ENCODE measurements around the gene EIF6.
A peak's percentile ranks its signal among the peaks of the same experiment; 100 is the strongest.

The EIF6 gene

DNA sequence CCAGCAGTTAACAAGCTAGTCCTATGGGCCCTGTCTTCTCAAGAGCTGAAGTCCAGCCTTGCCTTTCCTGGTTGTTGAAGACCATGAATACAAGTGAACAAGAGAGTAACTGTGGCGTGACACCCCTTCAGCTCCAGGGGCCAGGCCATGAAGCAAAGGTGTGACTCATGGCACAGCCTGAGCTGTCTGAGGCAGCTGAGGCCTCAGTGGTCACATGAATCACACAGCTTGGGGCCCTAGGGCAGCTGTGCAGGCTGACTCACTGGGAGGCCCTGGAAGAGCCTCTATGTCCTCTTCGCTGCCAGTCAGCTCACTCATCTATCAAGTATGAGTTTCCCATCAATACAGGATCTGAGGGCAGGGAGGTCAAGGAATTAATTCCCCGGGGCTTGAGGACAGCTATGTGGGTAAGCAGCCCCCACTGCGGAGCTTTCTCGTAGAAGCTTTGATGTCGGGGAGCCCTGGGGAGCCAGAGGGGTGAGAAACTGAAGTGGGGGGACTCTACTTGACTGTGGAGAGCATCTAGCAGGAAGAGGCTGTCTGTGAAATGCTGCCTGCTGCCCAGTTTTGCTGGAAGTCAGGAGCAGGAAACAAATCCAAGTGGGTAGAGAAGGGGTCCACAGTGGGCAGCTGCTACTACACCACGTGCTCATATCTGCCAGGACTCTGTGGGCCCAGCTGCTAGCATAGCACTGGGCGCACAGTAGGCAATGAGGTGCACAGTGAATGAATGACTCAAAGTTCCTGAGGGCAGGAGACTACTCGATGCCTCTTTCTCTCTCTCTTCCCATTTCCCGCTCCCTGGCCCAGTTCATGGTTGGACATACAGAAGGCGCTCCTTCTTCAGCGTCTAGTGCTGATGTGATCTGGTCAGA, 21.3 kb upstream of the EIF6 start:
- CTCF ChIA-PET = interaction anchor here (0.6 to 13.7 kb wide), 24 partner anchors 9 to 301 kb away, joined by 3 to 236 read pairs (median 4); partner anchors contain the start of genes CEP250, EIF6 and GDF5
- TF ChIP-seq ZNF2 (tag by site-specific recombination; IDR thresholded peaks at IDR 0.05) = no peak
- peak; percentile 79 for TF ChIP-seq ZNF341 (tag by site-specific recombination; IDR thresholded peaks at IDR 0.05; ENCODE audit: low read depth)
- no peak for TF ChIP-seq ZNF157 (tag by site-specific recombination; IDR thresholded peaks at IDR 0.05)
- TF ChIP-seq ZNF138 (tag by site-specific recombination; IDR thresholded peaks at IDR 0.05; ENCODE audit: borderline replicate concordance) = no peak
- TF ChIP-seq TSHZ1 (tag by site-specific recombination; IDR thresholded peaks at IDR 0.05; ENCODE audit: borderline replicate concordance) = peak; percentile 86; the same call in 1 of the 2 replicates
- TF ChIP-seq SP3 (tag by site-specific recombination; IDR thresholded peaks at IDR 0.05) = peak; percentile 43; the same call in 1 of the 2 replicates
- no peak for TF ChIP-seq PRDM6 (tag by site-specific recombination; IDR thresholded peaks at IDR 0.05)
- TF ChIP-seq, protein P1, sequence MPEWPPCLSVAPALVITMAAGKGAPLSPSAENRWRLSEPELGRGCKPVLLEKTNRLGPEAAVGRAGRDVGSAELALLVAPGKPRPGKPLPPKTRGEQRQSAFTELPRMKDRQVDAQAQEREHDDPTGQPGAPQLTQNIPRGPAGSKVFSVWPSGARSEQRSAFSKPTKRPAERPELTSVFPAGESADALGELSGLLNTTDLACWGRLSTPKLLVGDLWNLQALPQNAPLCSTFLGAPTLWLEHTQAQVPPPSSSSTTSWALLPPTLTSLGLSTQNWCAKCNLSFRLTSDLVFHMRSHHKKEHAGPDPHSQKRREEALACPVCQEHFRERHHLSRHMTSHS (tag by site-specific recombination; IDR thresholded peaks at IDR 0.05) = no peak
- TF ChIP-seq ZNF433 (tag by site-specific recombination; IDR thresholded peaks at IDR 0.05; ENCODE audit: low read depth) = no peak
- TF ChIP-seq GLI2 (tag by site-specific recombination; IDR thresholded peaks at IDR 0.05; ENCODE audit: borderline replicate concordance, low read depth) = 0 out of 2 replicates have a peak, but pooled peaks have one; percentile 14
- TF ChIP-seq, protein P2, sequence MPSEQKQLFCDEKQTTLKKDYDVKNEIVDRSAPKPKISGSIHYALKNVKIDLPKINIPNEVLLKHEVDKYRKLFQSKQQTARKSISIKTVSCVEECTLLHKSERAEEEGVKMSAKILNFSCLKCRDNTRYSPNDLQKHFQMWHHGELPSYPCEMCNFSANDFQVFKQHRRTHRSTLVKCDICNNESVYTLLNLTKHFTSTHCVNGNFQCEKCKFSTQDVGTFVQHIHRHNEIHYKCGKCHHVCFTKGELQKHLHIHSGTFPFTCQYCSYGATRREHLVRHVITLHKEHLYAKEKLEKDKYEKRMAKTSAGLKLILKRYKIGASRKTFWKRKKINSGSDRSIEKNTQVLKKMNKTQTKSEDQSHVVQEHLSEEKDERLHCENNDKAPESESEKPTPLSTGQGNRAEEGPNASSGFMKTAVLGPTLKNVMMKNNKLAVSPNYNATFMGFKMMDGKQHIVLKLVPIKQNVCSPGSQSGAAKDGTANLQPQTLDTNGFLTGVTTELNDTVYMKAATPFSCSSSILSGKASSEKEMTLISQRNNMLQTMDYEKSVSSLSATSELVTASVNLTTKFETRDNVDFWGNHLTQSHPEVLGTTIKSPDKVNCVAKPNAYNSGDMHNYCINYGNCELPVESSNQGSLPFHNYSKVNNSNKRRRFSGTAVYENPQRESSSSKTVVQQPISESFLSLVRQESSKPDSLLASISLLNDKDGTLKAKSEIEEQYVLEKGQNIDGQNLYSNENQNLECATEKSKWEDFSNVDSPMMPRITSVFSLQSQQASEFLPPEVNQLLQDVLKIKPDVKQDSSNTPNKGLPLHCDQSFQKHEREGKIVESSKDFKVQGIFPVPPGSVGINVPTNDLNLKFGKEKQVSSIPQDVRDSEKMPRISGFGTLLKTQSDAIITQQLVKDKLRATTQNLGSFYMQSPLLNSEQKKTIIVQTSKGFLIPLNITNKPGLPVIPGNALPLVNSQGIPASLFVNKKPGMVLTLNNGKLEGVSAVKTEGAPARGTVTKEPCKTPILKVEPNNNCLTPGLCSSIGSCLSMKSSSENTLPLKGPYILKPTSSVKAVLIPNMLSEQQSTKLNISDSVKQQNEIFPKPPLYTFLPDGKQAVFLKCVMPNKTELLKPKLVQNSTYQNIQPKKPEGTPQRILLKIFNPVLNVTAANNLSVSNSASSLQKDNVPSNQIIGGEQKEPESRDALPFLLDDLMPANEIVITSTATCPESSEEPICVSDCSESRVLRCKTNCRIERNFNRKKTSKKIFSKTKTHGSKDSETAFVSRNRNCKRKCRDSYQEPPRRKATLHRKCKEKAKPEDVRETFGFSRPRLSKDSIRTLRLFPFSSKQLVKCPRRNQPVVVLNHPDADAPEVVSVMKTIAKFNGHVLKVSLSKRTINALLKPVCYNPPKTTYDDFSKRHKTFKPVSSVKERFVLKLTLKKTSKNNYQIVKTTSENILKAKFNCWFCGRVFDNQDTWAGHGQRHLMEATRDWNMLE (tag by site-specific recombination; conservative IDR thresholded peaks at IDR 0.05; ENCODE audit: low read depth) = no peak
- TF ChIP-seq ZNF366 (tag by site-specific recombination; conservative IDR thresholded peaks at IDR 0.05) = peak; percentile 81
- TF ChIP-seq ZNF350 (tag by site-specific recombination; IDR thresholded peaks at IDR 0.05) = no peak
- TF ChIP-seq ZBTB11 (tag by site-specific recombination; conservative IDR thresholded peaks at IDR 0.05; ENCODE audit: low read depth) = no peak
- TF ChIP-seq ZNF621 (tag by site-specific recombination; IDR thresholded peaks at IDR 0.05) = no peak
- no peak for TF ChIP-seq ZNF48 (tag by site-specific recombination; IDR thresholded peaks at IDR 0.05)
- TF ChIP-seq ZNF585B (tag by site-specific recombination; IDR thresholded peaks at IDR 0.05) = no peak
- no peak for TF ChIP-seq ZNF501 (tag by site-specific recombination; IDR thresholded peaks at IDR 0.05)
- TF ChIP-seq ZNF223 (tag by site-specific recombination; IDR thresholded peaks at IDR 0.05) = no peak
- TF ChIP-seq TCF7L2 (IDR thresholded peaks at IDR 0.05; ENCODE audit: borderline replicate concordance, low read depth, low read length) = no peak

More for the DNA sequence above, 21.3 kb upstream of the EIF6 start:
- Histone ChIP-seq H3K4me3 (ENCODE audit: low read depth, low read length) (no peak overlapping the region), H3K4me1 (ENCODE audit: control insufficient read depth, insufficient read depth, low read length) (no peaks in the 10 kb centered on the region; the same call in 1 of the 2 replicates), H3K27ac (ENCODE audit: extremely low read depth, low read depth, low read length) (peak overlapping the region; percentile 27), H3K9me3 (ENCODE audit: control insufficient read depth, insufficient read depth, low read depth, low read length) (no peaks in the 10 kb centered on the region), H3K36me3 (ENCODE audit: control insufficient read depth in 2 of 2, insufficient read depth in 1 of 2, low read length in 2 of 2) (peaks cover 0 to 13% of the 10 kb centered on the region in 2 experiments; a peak in 1 of 3 replicates)
- POLR2A ChIA-PET = interaction anchor here (1.1 to 3.3 kb wide), 7 partner anchors 11 to 159 kb away, joined by 3 to 15 read pairs (median 6); partner anchors contain the start of genes CEP250, EDEM2, EIF6 and MMP24OS

Data from HEK293 (cell line).